SJSA1 (cell line): ENCODE measurements around the gene SOX5. TPM values are rescaled to one million over a fixed set of nuclear protein-coding genes. Genes with fewer than 3 reads are reported as not detected.
"Not testable (repeated sequence)": the region's sequence is repeated elsewhere in the genome, so short reads cannot be mapped to it uniquely, and the experiment has no call there.

Experiments
- DNase-seq, 2 experiments: peaks; one replicate each; pipeline ENCODE4 v3.0.0-alpha.2; 2015 to 2020; ENCODE audit warnings: low spot score in 2 of 2, low read depth in 1 of 2
- H3K27ac ChIP-seq: fragments of 250-450 bp; sonication (Bioruptor Pico); 2 replicates; pipeline ENCODE4 v1.5.1; 2020; ENCODE audit warnings: mild to moderate bottlenecking, moderate library complexity
- H3K27me3 ChIP-seq: fragments of 250-450 bp; sonication (Bioruptor Pico); replicated peaks from 2 replicates; pipeline ENCODE4 v1.5.1; 2020; ENCODE audit warnings: mild to moderate bottlenecking, moderate library complexity
- H3K36me3 ChIP-seq: fragments of 250-450 bp; sonication (Bioruptor Pico); 2 replicates; pipeline ENCODE4 v1.5.1; 2020; ENCODE audit warnings: mild to moderate bottlenecking
- H3K4me1 ChIP-seq: fragments of 250-450 bp; sonication (Bioruptor Pico); replicated peaks from 2 replicates; pipeline ENCODE4 v1.6.1; 2021; ENCODE audit warnings: mild to moderate bottlenecking
- H3K4me3 ChIP-seq: fragments of 250-450 bp; sonication (Bioruptor Pico); 2 replicates; pipeline ENCODE4 v1.5.1; 2020; ENCODE audit warnings: mild to moderate bottlenecking
- H3K9me3 ChIP-seq: fragments of 250-450 bp; sonication (Bioruptor Pico); replicated peaks from 2 replicates; pipeline ENCODE4 v1.5.1; 2020; ENCODE audit warnings: mild to moderate bottlenecking
- total RNA-seq: library from RNA; depleted of rRNA; stranded (reverse); fragments of >200 nt; shearing (Covaris generic); gene quantifications from 2 replicates; pipeline ENCODE4 v1.2.3, GENCODE V29; 2014

Gene SOX5
- total RNA-seq, 1 experiment from 2014 or later = 5.0 TPM

DNA sequence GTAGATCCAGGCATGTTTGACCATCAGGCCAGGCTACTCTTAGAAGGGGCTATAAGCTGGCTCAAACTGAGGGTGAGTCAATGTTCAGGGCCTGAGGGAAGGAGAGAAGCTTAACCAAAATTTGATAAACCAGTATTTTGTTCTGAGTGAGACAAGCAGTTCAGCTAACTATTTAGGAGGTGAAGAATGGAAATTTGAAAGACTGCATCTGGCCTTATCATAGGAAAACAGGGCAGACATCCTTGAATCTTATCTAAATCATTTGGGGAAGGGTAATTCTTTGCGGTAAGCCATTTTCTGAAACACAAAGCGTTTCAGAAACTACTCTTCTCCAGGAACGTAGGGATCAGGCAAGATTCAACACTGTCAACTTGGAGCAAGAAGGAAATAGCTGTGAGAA lies 447.2 kb downstream of the SOX5 start:
- Histone ChIP-seq H3K9me3 (no peaks in the 10 kb centered on the region), H3K27me3 (no peaks in the 10 kb centered on the region), H3K4me3 (no peak overlapping the region), H3K27ac (no peak overlapping the region), H3K4me1 (no peaks in the 10 kb centered on the region), H3K36me3 (no peaks in the 10 kb centered on the region)
- DNase-seq = no peak

DNA sequence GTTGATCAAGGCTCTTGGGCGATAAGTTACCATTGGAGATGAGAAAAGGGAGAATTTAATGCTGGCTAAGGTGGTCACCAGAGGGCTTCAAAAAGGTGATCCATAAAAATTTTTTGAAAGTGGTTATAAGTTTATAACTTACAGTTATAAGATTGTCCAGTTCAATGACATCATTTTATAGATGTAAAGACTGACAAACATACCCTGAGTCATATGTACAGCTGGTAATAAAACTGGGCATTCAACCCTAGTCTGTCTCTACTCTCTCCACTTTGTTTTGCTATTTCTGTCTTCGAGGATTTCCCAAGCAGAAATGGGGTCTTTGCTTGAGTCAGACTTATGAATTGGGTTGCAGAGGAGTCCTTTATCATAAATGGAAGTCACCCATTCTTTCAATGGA lies 454.0 kb downstream of the SOX5 start:
- no peak overlapping the region for H3K4me3 ChIP-seq
- H3K27me3 ChIP-seq = no peaks in the 10 kb centered on the region
- H3K9me3 ChIP-seq = no peaks in the 10 kb centered on the region
- no peak overlapping the region for H3K27ac ChIP-seq
- no peak for DNase-seq
- H3K4me1 ChIP-seq = no peaks in the 10 kb centered on the region
- H3K36me3 ChIP-seq = no peaks in the 10 kb centered on the region

DNA sequence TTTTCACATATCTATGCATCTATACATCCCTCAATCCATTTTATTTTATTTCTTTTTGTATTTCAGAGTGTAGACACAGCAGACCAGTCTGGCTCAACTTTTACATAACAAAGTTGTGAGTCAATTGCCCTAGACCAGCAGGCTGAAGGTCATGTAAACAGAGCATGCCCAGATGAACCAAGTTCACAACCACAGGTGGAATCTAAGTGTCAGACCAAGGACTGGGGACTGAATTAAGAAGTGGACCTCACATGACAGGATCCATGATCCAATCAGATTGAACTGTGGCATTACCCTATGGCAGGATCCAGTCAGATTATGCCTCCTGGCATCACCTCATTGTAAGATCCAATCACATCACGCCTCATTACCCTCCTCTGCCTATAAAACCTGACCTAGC lies 455.8 kb downstream of the SOX5 start:
- no peak overlapping the region for H3K27ac ChIP-seq
- no peak overlapping the region for H3K4me3 ChIP-seq
- H3K36me3 ChIP-seq = no peaks in the 10 kb centered on the region
- DNase-seq = no peak
- no peaks in the 10 kb centered on the region for H3K9me3 ChIP-seq
- H3K4me1 ChIP-seq = no peaks in the 10 kb centered on the region
- no peaks in the 10 kb centered on the region for H3K27me3 ChIP-seq

DNA sequence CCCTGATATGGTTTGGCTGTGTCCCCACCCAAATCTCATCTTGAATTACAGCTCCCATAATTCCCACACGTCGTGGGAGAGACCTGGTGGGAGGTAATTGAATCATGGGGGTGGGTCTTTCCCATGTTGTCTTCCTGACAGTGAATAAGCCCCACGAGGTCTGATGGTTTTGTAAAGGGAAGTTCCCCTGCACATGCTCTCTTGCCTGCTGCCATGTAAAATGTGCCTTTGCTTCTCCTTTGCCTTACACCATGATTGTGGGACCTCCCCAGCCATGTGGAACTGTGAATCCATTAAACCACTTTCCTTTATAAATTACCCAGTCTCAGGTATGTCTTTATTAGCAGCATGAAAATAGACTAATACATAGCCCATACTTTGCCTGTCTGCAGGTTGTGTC lies 458.4 kb downstream of the SOX5 start:
- H3K36me3 ChIP-seq, H3K27ac ChIP-seq, DNase-seq, H3K27me3 ChIP-seq, H3K4me3 ChIP-seq, H3K9me3 ChIP-seq, H3K4me1 ChIP-seq: not testable (repeated sequence)

DNA sequence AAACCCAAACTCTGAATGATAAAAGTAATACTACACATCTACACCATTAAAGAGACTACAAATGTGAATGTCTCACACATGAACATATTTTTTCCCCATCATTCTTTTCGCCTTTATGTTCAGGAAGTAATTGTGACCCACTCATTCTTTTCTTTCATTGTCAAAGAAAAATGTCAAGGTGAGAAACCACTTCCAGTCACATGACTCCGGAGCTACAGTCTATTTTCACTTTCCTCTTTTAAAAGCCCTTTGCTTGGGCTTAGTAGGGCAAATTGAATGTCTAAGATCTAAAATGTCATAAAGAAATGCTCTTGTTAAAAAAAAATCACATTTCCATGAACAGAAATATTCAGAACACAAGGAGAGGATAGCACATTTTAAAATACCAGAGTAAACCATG lies 461.3 kb downstream of the SOX5 start:
- Histone ChIP-seq H3K27me3 (no peaks in the 10 kb centered on the region), H3K4me1 (no peaks in the 10 kb centered on the region), H3K27ac (no peak overlapping the region), H3K4me3 (no peak overlapping the region), H3K9me3 (no peaks in the 10 kb centered on the region), H3K36me3 (no peaks in the 10 kb centered on the region)
- DNase-seq = no peak

DNA sequence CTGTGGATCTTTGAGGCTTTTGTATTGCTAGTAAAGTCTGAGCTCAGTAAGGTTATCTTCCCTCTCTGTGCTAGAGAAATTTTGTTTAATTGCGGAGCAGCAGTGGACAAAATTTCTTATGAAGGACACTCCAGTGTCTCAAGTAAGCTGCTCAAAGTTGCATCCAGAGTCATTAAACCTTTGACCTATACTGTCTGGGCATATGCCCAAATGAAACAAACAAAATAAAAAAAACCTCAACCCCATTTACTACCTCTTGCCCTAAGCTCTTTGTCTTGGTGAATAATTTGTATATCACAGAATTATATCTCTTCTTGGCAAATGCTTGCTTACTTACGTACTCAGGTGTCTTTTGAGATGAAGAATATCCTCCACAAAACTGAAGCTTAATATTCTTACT lies 465.2 kb downstream of the SOX5 start:
- no peaks in the 10 kb centered on the region for H3K36me3 ChIP-seq
- DNase-seq = no peak
- no peaks in the 10 kb centered on the region for H3K27me3 ChIP-seq
- no peak overlapping the region for H3K4me3 ChIP-seq
- H3K27ac ChIP-seq = no peak overlapping the region
- no peaks in the 10 kb centered on the region for H3K4me1 ChIP-seq
- H3K9me3 ChIP-seq = no peaks in the 10 kb centered on the region

DNA sequence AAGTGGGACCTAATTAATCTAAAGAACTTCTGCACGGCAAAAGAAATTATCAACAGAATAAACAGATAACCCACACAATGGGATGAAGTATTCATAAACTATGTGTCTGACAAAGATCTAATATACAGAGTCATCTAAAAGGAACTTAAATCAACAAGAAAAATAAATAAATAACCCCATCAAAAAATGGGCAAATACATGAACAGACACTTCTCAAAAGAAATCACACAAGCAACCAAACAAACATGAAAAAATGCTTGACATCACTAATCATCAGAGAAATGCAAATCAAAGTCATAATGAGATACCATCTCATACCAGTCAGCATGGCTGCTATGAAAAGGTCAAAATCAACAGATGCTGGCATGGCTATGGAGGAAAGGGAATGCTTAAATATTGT lies 466.9 kb downstream of the SOX5 start:
- no peak for DNase-seq
- Histone ChIP-seq H3K9me3 (no peaks in the 10 kb centered on the region), H3K4me1 (no peaks in the 10 kb centered on the region), H3K27ac (no peak overlapping the region), H3K36me3 (no peaks in the 10 kb centered on the region), H3K27me3 (no peaks in the 10 kb centered on the region), H3K4me3 (no peak overlapping the region)
